Bone marrow (tissue), 2 donors: Measurements from ENCODE around the gene CD63.
A peak's percentile ranks its signal among the peaks of the same experiment; 100 is the strongest.
"Not testable (repeated sequence)": the region's sequence is repeated elsewhere in the genome, so short reads cannot be mapped to it uniquely, and the experiment has no call there.

Source experiments
- DNase-seq, 2 donors: peaks; one replicate each; lab custom pipeline; 2025; lab: John Stamatoyannopoulos, UW

Gene CD63

GRCh38 chr12:55728939-55729818 lies at the start of gene CD63:
Gene CD63, minus strand, starts transcription at chr12:55729009. Its CDS starts 668 bp downstream, at chr12:55728341.
- peak; percentile 38 to 66 for DNase-seq

GRCh38 chr12:55777856-55778255 lies 49.0 kb upstream of the CD63 start:
- DNase-seq = no peak

- DNase-seq = no peak
Observed at GRCh38 chr12:55771736-55772135, 42.9 kb upstream of the CD63 start.

- DNase-seq = no peak
Observed at GRCh38 chr12:55767156-55767555, 38.3 kb upstream of the CD63 start.

GRCh38 chr12:55765736-55766290 lies 37.0 kb upstream of the CD63 start:
- DNase-seq = no peak

- DNase-seq = no peak
Observed at GRCh38 chr12:55762646-55763045, 33.8 kb upstream of the CD63 start.

GRCh38 chr12:55760663-55761062 lies 31.9 kb upstream of the CD63 start:
- no peak for DNase-seq

GRCh38 chr12:55758575-55758974 lies 29.8 kb upstream of the CD63 start:
- DNase-seq = not testable (repeated sequence)

GRCh38 chr12:55757701-55758100 lies 28.9 kb upstream of the CD63 start:
- no peak for DNase-seq

- DNase-seq = no peak
Observed at GRCh38 chr12:55755246-55755645, 26.4 kb upstream of the CD63 start.

- no peak for DNase-seq
Observed at GRCh38 chr12:55748230-55748993, 19.6 kb upstream of the CD63 start.

GRCh38 chr12:55746913-55747231 lies 18.1 kb upstream of the CD63 start:
- DNase-seq = no peak

- DNase-seq = no peak
Observed at GRCh38 chr12:55746174-55746912, 17.5 kb upstream of the CD63 start.

- DNase-seq = no peak
Observed at GRCh38 chr12:55745361-55746173, 16.8 kb upstream of the CD63 start.

- no peak for DNase-seq
Observed at GRCh38 chr12:55744340-55745030, 15.7 kb upstream of the CD63 start.

GRCh38 chr12:55743406-55744339 lies 14.9 kb upstream of the CD63 start:
- DNase-seq = peak in 1 of 2 donors; percentile 4

- DNase-seq = peak; percentile 12 to 40
Observed at GRCh38 chr12:55742719-55743405, 14.1 kb upstream of the CD63 start, which contains the start of gene GDF11. Gene GDF11, plus strand, starts transcription at chr12:55743122. Its CDS starts 195 bp downstream, at chr12:55743317.

GRCh38 chr12:55741931-55742680 lies 13.3 kb upstream of the CD63 start:
- DNase-seq = no peak
